GM12875 (cell line): Measurements from ENCODE around the gene DAPK1.

Source experiments
- H3K4me3 ChIP-seq: one replicate; pipeline ENCODE4 v1.5.1; 2011; ENCODE audit warnings: low read depth, low read length, control low read depth
- TF ChIP-seq, protein P1 (sequence below): IDR thresholded peaks from 2 replicates; pipeline ENCODE4 v1.5.1; 2011; ENCODE audit warnings: low read depth, mild to moderate bottlenecking, control low read depth, inconsistent platforms, low read length, moderate library complexity, borderline replicate concordance; ENCODE audit not compliant: insufficient read depth

DAPK1 gene

DNA sequence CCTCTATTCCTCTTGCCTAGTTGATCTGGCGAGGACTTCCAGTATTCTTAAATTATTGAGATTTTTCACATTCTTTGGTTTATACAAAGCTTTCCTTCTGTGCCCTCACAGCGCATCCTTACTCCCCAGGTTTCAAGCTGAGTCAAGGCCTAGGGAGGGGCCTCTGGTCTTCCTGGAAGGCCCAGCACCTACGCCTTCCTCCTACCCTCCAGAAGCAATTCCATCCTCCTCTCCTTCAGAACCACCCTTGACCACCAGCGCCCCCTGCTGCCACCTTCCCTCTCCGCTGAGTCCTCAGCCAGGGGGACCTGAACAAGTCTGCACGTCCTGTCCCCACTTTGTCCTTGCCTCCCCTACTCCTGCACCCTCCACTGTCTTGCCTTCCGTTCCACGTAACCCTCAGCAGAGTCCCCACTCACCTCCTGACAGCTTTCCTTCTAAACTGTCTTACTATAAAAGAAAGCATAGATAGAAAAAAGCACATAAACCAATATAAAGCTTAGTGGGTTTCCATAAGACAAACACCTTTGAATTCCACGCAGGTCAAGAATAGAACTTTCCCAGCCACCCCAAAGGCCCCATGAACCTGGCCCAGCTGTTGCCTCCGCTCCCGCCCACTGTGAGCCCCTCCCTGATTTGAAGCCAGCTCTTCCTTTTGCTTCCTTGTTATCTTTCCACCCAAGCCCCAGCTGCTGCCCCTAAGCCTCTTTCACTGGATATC lies 165.3 kb downstream of the DAPK1 start:
- H3K4me3 ChIP-seq = no peak overlapping the region
- TF ChIP-seq, protein P1, sequence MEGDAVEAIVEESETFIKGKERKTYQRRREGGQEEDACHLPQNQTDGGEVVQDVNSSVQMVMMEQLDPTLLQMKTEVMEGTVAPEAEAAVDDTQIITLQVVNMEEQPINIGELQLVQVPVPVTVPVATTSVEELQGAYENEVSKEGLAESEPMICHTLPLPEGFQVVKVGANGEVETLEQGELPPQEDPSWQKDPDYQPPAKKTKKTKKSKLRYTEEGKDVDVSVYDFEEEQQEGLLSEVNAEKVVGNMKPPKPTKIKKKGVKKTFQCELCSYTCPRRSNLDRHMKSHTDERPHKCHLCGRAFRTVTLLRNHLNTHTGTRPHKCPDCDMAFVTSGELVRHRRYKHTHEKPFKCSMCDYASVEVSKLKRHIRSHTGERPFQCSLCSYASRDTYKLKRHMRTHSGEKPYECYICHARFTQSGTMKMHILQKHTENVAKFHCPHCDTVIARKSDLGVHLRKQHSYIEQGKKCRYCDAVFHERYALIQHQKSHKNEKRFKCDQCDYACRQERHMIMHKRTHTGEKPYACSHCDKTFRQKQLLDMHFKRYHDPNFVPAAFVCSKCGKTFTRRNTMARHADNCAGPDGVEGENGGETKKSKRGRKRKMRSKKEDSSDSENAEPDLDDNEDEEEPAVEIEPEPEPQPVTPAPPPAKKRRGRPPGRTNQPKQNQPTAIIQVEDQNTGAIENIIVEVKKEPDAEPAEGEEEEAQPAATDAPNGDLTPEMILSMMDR = peak; percentile 90

DNA sequence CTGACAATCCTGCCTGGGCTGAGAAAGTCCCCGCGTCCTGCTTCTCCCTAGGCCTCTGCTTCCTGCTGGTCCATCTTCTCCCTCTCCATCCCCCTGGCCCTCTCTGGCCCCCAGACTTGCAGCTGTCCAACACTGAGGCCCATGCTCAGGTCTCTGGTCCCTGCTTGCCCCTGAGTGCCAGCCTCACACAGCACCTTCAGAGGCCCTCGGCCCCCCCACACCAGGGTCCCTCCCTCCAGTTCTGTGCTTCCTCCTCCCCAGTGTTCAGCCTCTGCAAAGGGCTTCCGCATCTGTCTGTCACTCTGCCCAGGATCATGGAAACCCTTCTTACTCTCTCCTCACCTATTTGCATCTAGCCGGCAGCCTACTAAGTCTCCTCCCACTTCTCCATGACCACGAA lies 165.9 kb downstream of the DAPK1 start:
- H3K4me3 ChIP-seq = no peak overlapping the region
- TF ChIP-seq, protein P1 = no peak

DNA sequence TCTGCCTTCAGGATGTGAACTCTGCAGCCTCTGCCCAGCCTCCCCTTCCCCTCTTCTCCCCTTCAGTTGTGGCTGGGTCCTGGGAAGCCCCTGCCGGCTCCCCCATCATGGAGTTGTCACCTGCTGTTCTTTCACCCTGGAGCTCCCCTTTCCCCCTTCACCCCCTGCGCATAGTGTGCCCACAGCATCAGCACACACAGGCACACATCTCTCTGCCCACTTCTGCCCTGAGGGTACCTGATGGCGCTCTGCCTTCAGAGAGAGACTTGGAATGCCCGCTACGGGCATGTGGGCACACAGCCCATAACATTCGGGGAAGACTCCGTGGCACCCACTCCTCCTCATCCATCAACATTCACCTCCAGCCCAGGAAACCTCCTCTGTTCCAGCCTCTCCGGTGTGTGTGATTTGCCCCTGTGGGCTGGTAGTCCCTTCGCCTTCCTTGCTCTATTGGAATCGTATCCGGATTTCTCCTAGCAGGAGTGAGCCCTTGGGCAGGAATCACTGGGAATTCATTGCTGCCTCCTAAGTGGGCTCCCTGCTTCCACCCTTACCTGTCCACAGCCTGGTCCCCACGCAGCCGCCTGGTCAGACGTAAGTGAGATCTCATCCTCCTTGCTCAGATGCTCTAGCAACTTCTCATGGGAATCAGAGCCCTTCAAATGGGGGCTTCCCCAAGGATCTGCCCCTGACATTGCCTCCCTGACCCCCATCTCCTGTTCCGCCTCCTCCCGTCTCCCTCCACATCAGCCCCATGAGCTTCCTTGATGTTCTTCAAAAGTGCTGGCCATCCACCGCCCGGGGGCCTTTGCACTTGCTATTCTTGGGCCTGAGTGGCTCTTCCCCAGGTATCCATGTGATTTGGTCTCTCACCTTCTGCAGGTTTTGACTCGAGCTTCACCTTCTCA lies 166.7 kb downstream of the DAPK1 start:
- H3K4me3 ChIP-seq = no peak overlapping the region
- TF ChIP-seq, protein P1 = no peak

DNA sequence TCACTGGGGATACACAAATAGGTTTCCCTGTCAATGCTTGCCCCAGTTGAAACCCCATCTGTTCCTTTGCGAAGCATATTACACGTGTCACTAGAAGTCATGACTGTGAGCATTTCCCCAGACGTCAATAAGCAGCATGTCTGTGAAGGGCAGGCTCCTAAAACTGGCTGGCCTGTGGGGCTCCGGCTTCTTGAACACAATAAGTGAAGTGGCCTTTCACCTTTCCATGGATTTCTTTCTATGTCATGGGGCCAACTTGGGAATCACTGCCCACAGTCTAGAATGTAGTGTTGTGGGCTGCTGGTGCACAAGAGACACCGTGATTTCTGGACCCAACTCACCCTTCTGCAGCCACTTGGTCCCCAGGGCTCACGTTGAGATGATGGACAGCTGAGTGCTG lies 167.8 kb downstream of the DAPK1 start:
- TF ChIP-seq, protein P1 = no peak
- H3K4me3 ChIP-seq = no peak overlapping the region

DNA sequence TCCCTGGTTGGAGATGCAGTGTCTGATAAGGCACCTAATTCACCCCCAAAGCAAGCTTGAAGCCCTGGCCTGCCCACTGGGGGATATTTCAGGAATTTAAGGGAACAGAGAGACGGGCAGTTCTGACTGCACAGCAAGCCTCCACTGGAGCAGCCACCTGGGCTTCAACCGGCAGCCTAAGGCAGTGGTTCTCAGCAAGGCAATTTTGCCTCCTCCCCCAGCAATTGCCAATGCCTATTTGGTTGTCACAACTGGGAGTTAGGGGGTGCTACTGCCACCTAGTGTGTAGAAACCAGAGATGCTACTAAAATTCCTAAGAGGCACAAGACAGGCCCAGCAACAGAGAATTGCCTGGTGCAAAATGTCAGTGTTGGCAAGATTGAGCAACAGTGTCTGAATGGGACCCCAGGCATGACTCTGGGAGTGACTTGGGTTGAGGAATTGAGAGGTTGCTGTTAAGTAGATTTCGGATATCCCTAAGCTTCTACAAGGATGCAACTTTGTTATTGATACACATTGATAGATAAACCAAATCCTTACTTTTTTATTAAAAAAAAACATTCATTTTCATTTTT lies 169.6 kb downstream of the DAPK1 start:
- TF ChIP-seq, protein P1 = peak; percentile 33; the same call in 1 of the 2 replicates

DNA sequence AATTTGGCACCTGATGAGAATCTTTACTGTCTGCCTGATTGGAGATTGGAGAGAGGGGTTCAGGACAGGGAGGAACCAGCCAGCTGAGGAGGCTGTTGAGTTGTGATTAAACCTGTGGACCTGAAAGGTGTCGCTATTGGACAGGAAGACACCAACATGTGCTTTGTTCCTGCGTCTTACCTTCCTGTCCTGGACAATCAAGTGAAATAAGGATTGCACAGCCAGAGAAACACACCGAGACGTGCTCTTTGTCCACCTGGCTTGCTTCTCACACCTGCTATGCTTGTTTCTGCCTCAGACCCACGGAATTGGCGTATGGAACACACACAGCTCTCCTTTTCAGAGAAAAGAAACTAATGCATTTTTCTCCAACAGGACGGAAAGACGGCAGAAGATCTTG lies 170.6 kb downstream of the DAPK1 start:
- H3K4me3 ChIP-seq = no peak overlapping the region

More for the DNA sequence above, 169.6 kb downstream of the DAPK1 start:
- H3K4me3 ChIP-seq = no peak overlapping the region

More for the DNA sequence above, 170.6 kb downstream of the DAPK1 start:
- TF ChIP-seq, protein P1 = no peak
